Neural cell (in vitro differentiated cells): Measurements from ENCODE around the gene ASS1. TPM values are rescaled to one million over a fixed set of nuclear protein-coding genes. Genes with fewer than 3 reads are reported as not detected.

ENCODE experiments used
- H2AFZ ChIP-seq: fragments of 200-600, 300-800 bp; sonication (generic), shearing (Covaris generic); 2 replicates; pipeline ENCODE4 v1.6.0; 2014; ENCODE audit warnings: low read depth, mild to moderate bottlenecking, antibody characterized with exemption, low read length, moderate library complexity
- H3F3A ChIP-seq: fragments of 200-600 bp; shearing (Covaris generic); 2 replicates; pipeline ENCODE4 v1.6.1; 2016; ENCODE audit warnings: mild to moderate bottlenecking, moderate library complexity, mixed read lengths, antibody characterized with exemption, low read length; ENCODE audit not compliant: insufficient read depth, poor library complexity, severe bottlenecking
- H3K27ac ChIP-seq: fragments of 200-600, 300-800 bp; sonication (generic), shearing (Covaris generic); 2 replicates; pipeline ENCODE4 v1.5.1; 2014; ENCODE audit warnings: mild to moderate bottlenecking, low read length, moderate library complexity
- H3K27me3 ChIP-seq: fragments of 300-800, 200-600 bp; sonication (generic), shearing (Covaris generic); 2 replicates; pipeline ENCODE4 v1.6.0; 2014; ENCODE audit warnings: mild to moderate bottlenecking, low read depth, low read length, moderate library complexity; ENCODE audit not compliant: insufficient read depth
- H3K36me3 ChIP-seq: fragments of 300-800, 200-600 bp; sonication (generic), shearing (Covaris generic); 2 replicates; pipeline ENCODE4 v1.5.1; 2014; ENCODE audit warnings: mild to moderate bottlenecking, antibody characterized with exemption, low read length, moderate library complexity; ENCODE audit not compliant: insufficient read depth
- H3K4me2 ChIP-seq: fragments of 300-800, 200-600 bp; sonication (generic), shearing (Covaris generic); 2 replicates; pipeline ENCODE4 v1.6.0; 2014; ENCODE audit warnings: mild to moderate bottlenecking, low read length
- H3K4me3 ChIP-seq: fragments of 300-800, 200-600 bp; sonication (generic), shearing (Covaris generic); 2 replicates; pipeline ENCODE4 v1.5.1; 2014; ENCODE audit warnings: mild to moderate bottlenecking, low read length, moderate library complexity
- H3K79me2 ChIP-seq: fragments of 200-600 bp; shearing (Covaris generic); replicated peaks from 2 replicates; pipeline ENCODE4 v1.6.0; 2014; ENCODE audit warnings: mild to moderate bottlenecking, low read length, moderate library complexity; ENCODE audit not compliant: insufficient read depth
- H3K9ac ChIP-seq: fragments of 300-800, 200-600 bp; sonication (generic), shearing (Covaris generic); 2 replicates; pipeline ENCODE4 v1.6.1; 2016; ENCODE audit warnings: mild to moderate bottlenecking, low read length, mixed read lengths
- H3K9me2 ChIP-seq: fragments of 200-600 bp; shearing (Covaris generic); 2 replicates; pipeline ENCODE4 v1.6.1; 2016; ENCODE audit warnings: mild to moderate bottlenecking, low read length, mixed read lengths; ENCODE audit not compliant: insufficient read depth
- H3K9me3 ChIP-seq: fragments of 200-600, 300-800 bp; sonication (generic), shearing (Covaris generic); 2 replicates; pipeline ENCODE4 v1.6.1; 2016; ENCODE audit warnings: mild to moderate bottlenecking, mixed run types, low read length, moderate library complexity, mixed read lengths
- H4K20me1 ChIP-seq: fragments of 200-600 bp; shearing (Covaris generic); 2 replicates; pipeline ENCODE4 v1.6.1; 2016; ENCODE audit warnings: mild to moderate bottlenecking, mixed run types; ENCODE audit not compliant: insufficient read depth
- CTCF ChIP-seq: fragments of 450-650 bp; IDR thresholded peaks from 2 replicates; pipeline ENCODE4 v1.5.1; 2014; ENCODE audit warnings: antibody characterized with exemption, mild to moderate bottlenecking, moderate library complexity; ENCODE audit not compliant: poor library complexity, severe bottlenecking
- EP300 ChIP-seq: fragments of 450-650 bp; conservative IDR thresholded peaks from 2 replicates; pipeline ENCODE4 v1.6.1; 2014; ENCODE audit warnings: antibody characterized with exemption, mild to moderate bottlenecking, moderate library complexity; ENCODE audit not compliant: poor library complexity, severe bottlenecking
- EZH2 ChIP-seq: fragments of 200-600, 300-800 bp; shearing (Covaris generic), sonication (generic); IDR thresholded peaks from 2 replicates; pipeline ENCODE4 v1.6.1; 2014; ENCODE audit warnings: antibody characterized with exemption, low read length, borderline replicate concordance, mild to moderate bottlenecking; ENCODE audit not compliant: insufficient read depth, poor library complexity, severe bottlenecking
- POLR2AphosphoS5 ChIP-seq: IDR thresholded peaks from 2 replicates; pipeline ENCODE4 v1.6.1; 2012
- RAD21 ChIP-seq: fragments of 450-650 bp; conservative IDR thresholded peaks from 2 replicates; pipeline ENCODE4 v1.6.1; 2014; ENCODE audit warnings: antibody characterized with exemption, mild to moderate bottlenecking, moderate library complexity
- REST ChIP-seq: IDR thresholded peaks from 2 replicates; pipeline ENCODE4 v1.6.1; 2012; ENCODE audit warnings: borderline replicate concordance
- TAF1 ChIP-seq: IDR thresholded peaks from 2 replicates; pipeline ENCODE4 v1.6.1; 2012; ENCODE audit warnings: low read depth
- polyA plus RNA-seq: library from polyadenylated mRNA; depleted of rRNA; stranded (reverse); fragments of >200 nt; gene quantifications from 2 replicates; pipeline ENCODE4 v1.2.3, GENCODE V29; 2014

ASS1 gene
- polyA plus RNA-seq, 1 donor from 2014 or later = 2.6 TPM

- H3K27ac ChIP-seq = no peak overlapping the region
- no peak for TF ChIP-seq POLR2AphosphoS5
- no peak for TF ChIP-seq CTCF
- TF ChIP-seq TAF1 = no peak
- no peak for TF ChIP-seq EP300
- no peak for TF ChIP-seq EZH2
- no peak overlapping the region for H3K9ac ChIP-seq
- H3K36me3 ChIP-seq = no peaks in the 10 kb centered on the region
- H3K79me2 ChIP-seq = no peaks in the 10 kb centered on the region
- no peaks in the 10 kb centered on the region for H3K9me3 ChIP-seq
- no peak overlapping the region for H2AFZ ChIP-seq
- H3K4me3 ChIP-seq = no peak overlapping the region
- no peaks in the 10 kb centered on the region for H4K20me1 ChIP-seq
- no peak overlapping the region for H3K4me2 ChIP-seq
- no peaks in the 10 kb centered on the region for H3F3A ChIP-seq
- H3K27me3 ChIP-seq = no peaks in the 10 kb centered on the region
- no peaks in the 10 kb centered on the region for H3K9me2 ChIP-seq
Measured at GRCh38 chr9:130402645-130403440, 41.9 kb upstream of the ASS1 start.

- Histone ChIP-seq H2AFZ (no peak overlapping the region), H3K9ac (no peak overlapping the region), H3K9me3 (no peaks in the 10 kb centered on the region), H3F3A (no peaks in the 10 kb centered on the region), H3K79me2 (no peaks in the 10 kb centered on the region), H3K27ac (no peak overlapping the region), H3K4me3 (no peak overlapping the region), H3K36me3 (no peaks in the 10 kb centered on the region), H3K4me2 (no peak overlapping the region), H4K20me1 (no peaks in the 10 kb centered on the region), H3K27me3 (no peaks in the 10 kb centered on the region), H3K9me2 (no peaks in the 10 kb centered on the region)
- no peak for TF ChIP-seq EP300
- no peak for TF ChIP-seq TAF1
- no peak for TF ChIP-seq CTCF
- TF ChIP-seq RAD21 = no peak
- no peak for TF ChIP-seq REST
- no peak for TF ChIP-seq EZH2
Measured at GRCh38 chr9:130405657-130406257, 39.0 kb upstream of the ASS1 start.
